Retinal pigment epithelial cell (primary cell): ENCODE data around the gene NUP107.

Source experiments
- DNase-seq: peaks from one replicate; pipeline ENCODE4 v3.0.0-alpha.2; 2010; ENCODE audit warnings: low read depth
- H3K4me3 ChIP-seq: 2 replicates; pipeline ENCODE4 v1.5.1; 2011; ENCODE audit warnings: mild to moderate bottlenecking, low read length, control low read depth, moderate library complexity
- TF ChIP-seq, protein P1 (sequence below): conservative IDR thresholded peaks from 2 replicates; pipeline ENCODE4 v1.5.1; 2011; ENCODE audit warnings: low read depth, low read length, control low read depth, inconsistent platforms

NUP107 gene

DNA sequence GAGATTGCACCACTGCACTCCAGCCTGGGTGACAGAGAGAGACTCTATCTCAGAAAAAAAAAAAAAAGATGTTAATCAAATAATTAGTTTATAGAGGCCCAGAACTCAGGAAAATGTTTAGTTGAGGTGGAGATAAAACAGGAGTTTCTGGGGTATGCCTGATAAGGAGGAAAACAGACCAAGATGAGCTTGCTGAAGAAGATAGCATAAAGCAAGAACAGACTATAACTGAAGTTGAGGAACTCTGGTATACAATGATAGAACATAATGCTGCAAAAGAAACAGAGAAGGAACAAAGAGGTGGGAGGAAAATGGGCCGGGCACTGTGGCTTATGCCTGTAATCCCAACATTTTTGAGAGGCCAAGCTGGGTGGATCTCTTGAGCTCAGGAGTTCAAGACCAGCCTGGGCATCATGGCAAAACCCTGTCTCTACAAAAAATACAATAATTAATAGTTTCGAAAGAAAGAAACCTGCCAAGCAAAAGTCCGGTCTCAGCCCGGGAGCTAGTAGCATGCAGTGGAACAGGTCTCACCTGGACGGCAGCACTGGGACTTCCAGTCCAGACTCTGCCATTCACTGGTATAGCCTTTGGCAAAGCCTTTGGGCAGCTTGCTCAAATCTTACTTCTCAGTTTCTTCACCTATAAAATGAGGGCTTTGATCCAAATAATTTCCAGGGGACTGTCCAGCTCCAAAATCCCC, 84.6 kb downstream of the NUP107 start:
- TF ChIP-seq, protein P1, sequence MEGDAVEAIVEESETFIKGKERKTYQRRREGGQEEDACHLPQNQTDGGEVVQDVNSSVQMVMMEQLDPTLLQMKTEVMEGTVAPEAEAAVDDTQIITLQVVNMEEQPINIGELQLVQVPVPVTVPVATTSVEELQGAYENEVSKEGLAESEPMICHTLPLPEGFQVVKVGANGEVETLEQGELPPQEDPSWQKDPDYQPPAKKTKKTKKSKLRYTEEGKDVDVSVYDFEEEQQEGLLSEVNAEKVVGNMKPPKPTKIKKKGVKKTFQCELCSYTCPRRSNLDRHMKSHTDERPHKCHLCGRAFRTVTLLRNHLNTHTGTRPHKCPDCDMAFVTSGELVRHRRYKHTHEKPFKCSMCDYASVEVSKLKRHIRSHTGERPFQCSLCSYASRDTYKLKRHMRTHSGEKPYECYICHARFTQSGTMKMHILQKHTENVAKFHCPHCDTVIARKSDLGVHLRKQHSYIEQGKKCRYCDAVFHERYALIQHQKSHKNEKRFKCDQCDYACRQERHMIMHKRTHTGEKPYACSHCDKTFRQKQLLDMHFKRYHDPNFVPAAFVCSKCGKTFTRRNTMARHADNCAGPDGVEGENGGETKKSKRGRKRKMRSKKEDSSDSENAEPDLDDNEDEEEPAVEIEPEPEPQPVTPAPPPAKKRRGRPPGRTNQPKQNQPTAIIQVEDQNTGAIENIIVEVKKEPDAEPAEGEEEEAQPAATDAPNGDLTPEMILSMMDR = no peak
- DNase-seq = no peak
- no peak overlapping the region for H3K4me3 ChIP-seq

DNA sequence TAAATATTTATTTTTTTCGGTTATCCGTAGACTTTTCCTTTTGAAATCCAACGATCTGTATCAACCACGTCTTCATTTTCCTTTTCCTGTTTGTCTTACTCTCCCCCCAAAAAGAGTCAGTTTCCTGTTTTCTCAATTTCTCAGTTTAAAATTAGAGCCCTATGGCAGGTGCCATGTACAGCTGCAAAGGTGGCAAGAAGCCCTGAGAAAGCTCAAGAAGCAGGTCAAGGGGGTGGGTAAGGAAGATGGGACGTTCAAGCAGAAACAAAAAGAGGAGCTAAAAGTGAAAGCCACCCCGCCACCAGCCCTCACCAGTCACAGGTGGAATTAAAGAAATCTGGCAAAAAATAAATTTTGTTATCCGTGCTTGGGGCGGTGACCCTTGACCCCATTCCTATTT, 85.9 kb downstream of the NUP107 start:
- TF ChIP-seq, protein P1 = no peak
- H3K4me3 ChIP-seq = no peak overlapping the region
- no peak for DNase-seq

DNA sequence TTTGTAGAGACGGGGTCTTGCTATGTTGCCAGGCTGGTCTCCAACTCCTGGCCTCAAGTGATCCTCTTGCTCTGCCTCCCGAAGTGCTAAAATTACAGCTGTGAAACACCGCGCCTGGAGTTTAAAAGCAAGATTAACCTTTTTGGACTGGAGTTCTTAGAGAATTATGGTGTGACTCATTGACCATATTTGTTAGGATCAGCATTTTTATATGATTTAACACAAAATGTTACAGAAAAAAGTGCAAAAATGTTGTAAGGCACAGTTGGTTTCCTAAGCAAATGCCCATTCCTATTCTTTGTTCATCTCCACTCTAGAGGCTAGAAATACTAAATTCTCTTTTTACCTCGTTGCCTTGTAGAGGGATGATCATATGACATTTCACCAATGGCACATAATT, 86.8 kb downstream of the NUP107 start:
- DNase-seq = peak; percentile 33
- TF ChIP-seq, protein P1 = no peak
- H3K4me3 ChIP-seq = no peak overlapping the region

DNA sequence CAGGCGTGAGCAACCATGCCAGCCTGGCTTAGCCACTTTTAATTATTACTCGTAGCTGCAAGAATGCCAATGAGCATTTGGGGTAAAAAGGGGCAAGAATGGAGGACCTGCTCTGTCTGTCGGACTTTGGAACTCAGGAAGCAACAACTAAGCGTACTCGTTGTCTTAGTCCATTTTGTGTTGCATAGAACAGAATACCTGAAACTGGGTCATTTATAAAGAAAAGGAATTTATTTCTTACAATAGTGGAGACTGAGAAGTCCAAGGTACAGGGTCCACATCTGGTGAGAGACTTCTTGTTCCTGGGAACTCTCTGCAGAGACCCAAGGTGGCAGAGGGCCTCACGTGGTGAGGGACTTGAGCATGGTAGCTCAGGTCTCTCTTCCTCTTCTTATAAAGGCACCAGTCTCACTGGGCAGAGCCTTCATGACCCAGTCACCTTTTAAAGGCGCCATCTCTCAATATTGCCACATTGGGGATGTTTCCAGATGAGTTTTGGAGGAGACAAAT, 88.4 kb downstream of the NUP107 start:
- TF ChIP-seq, protein P1 = no peak
- no peak for DNase-seq

DNA sequence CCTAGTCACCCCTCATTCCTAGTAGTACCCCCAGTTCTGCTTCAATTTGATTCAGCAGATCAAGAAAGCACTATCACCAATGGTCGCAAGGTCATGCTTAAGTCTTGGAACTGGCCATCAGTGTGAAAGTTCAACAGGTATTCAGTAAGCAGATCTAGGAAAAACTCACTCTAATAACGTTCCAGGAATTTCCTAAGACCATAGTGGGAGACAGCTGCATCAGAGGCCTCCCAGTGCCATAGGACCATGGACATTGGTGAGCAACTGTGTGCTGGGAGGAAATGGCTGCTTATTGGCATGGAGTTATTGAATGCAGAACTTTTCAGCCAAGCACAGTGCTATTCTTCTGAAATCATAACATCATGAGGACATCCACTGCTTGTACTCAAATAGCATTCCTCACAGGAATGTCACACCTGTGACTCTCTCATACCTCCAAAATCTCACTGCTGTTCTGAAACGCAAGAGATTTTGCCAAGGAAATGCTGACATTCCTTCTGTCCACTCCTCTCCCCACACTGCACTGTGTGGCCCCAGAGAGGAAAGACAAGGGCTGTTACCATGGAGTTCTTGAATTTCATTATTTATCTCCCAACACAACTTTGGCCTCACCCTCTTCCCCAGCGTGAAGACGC, 90.3 kb downstream of the NUP107 start:
- DNase-seq = no peak
- TF ChIP-seq, protein P1 = no peak
- H3K4me3 ChIP-seq = no peak overlapping the region

More for the DNA sequence above, 88.4 kb downstream of the NUP107 start:
- no peak overlapping the region for H3K4me3 ChIP-seq

DNA sequence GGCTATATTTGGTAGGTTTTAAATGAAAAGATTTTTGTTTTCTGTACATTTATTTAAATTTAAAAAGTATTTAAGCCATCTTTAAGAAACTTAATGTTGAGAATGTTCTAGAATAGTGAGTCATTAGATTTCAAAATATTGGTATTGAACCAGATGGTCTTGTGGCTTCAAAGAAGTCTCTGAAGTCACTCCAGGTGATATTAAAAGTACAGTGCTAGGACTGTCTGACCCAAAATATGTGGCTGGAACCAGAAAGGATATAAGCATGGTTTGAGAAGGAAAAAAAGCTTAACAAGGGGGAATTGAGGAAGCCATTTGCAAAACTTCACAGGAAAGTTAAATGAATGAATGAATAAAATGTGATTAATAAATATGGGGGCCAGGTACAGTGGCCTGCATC, 92.5 kb downstream of the NUP107 start:
- no peak overlapping the region for H3K4me3 ChIP-seq
- no peak for DNase-seq
- TF ChIP-seq, protein P1 = no peak

DNA sequence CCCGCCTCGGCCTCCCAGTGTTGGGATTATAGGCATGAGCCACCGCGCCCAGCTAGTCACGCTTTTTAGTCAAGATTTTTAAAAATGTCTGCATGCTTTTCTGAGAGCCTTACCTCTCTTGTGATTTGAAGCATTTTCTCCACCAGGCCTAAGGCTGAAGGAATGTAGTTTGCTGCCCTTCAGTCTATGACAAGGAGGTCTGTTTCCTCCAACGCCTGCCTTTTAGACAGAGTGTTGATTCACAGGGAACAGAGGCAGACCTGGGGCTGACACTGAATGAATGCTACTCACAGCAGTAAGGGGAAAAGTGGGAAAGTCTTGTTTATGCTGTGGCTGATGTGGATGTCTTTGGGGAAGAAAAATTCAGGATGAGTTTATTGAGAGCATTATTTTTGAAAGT, 94.0 kb downstream of the NUP107 start:
- H3K4me3 ChIP-seq = no peak overlapping the region
- TF ChIP-seq, protein P1 = no peak
- DNase-seq = no peak
